HuH-7 (cell line): ENCODE results near the gene TANGO2.

Source experiments
- DNase-seq: peaks from one replicate; pipeline ENCODE4 v3.0.0; 2011; ENCODE audit warnings: low spot score

TANGO2 gene

GRCh38 chr22:20013382-20013871, 7.5 kb upstream of the TANGO2 start:
- peak; percentile 86 for DNase-seq

GRCh38 chr22:20014526-20015186, 6.3 kb upstream of the TANGO2 start:
- no peak for DNase-seq

- DNase-seq = no peak
Measured at GRCh38 chr22:20015187-20015625, 5.7 kb upstream of the TANGO2 start.

- peak; percentile 61 for DNase-seq
Measured at GRCh38 chr22:20015971-20016733, 4.8 kb upstream of the TANGO2 start.

- peak; percentile 100 for DNase-seq
Measured at GRCh38 chr22:20016734-20017621, 3.9 kb upstream of the TANGO2 start, which contains the start of gene ARVCF. Gene ARVCF, minus strand, starts transcription at chr22:20016823. Its CDS starts 26,029 bp downstream, at chr22:19990794.

GRCh38 chr22:20017622-20017958, 3.3 kb upstream of the TANGO2 start:
- DNase-seq = no peak

- no peak for DNase-seq
Measured at GRCh38 chr22:20018001-20018400, 2.9 kb upstream of the TANGO2 start.

- DNase-seq = no peak
Measured at GRCh38 chr22:20019661-20020532, 1.0 kb upstream of the TANGO2 start.

GRCh38 chr22:20021196-20022181, 579 bp downstream of the TANGO2 start:
- peak; percentile 43 for DNase-seq

GRCh38 chr22:20022231-20022977, 1.5 kb downstream of the TANGO2 start:
- DNase-seq = no peak

GRCh38 chr22:20022978-20023613, 2.2 kb downstream of the TANGO2 start:
- DNase-seq = no peak

GRCh38 chr22:20024225-20024624, 3.3 kb downstream of the TANGO2 start:
- no peak for DNase-seq

- DNase-seq = no peak
Measured at GRCh38 chr22:20024650-20025397, 3.9 kb downstream of the TANGO2 start.

GRCh38 chr22:20025401-20026203, 4.7 kb downstream of the TANGO2 start:
- DNase-seq = no peak

- DNase-seq = no peak
Measured at GRCh38 chr22:20026204-20026908, 5.4 kb downstream of the TANGO2 start.

GRCh38 chr22:20026996-20027601, 6.2 kb downstream of the TANGO2 start:
- DNase-seq = no peak
